ENCODE measurements around the gene ADCY3. TPM values are rescaled to one million over a fixed set of nuclear protein-coding genes. Genes with fewer than 3 reads are reported as not detected.
A peak's percentile ranks its signal among the peaks of the same experiment; 100 is the strongest.

The ADCY3 gene
- total and polyA plus RNA-seq, 2 donors from 2014 or later = 21.1 to 44.6 TPM

- DNase-seq (no peak), FAIRE-seq (no peak)
- Histone ChIP-seq H3K36me3 (ENCODE audit: control insufficient read depth in 2 of 3, insufficient read depth in 3 of 3, low read length in 3 of 3) (peaks cover 0 to 16% (median 2%) of the 10 kb centered on the region in 3 donors), H3K27me3 (ENCODE audit: control insufficient read depth, insufficient read depth, low read length) (no peaks in the 10 kb centered on the region), H3K9ac (ENCODE audit: low read length in 3 of 3) (no peak overlapping the region), H3K4me3 (ENCODE audit: low read length in 3 of 3) (no peak overlapping the region), H3K27ac (ENCODE audit: low read depth in 2 of 2, low read length in 2 of 2) (no peak overlapping the region), H3K4me1 (ENCODE audit: control insufficient read depth in 2 of 3, insufficient read depth in 2 of 3, low read depth in 1 of 3, low read length in 3 of 3) (no peaks in the 10 kb centered on the region), H3K9me3 (ENCODE audit: control insufficient read depth in 2 of 3, insufficient read depth in 1 of 3, low read length in 3 of 3) (no peaks in the 10 kb centered on the region)
- TF ChIP-seq, protein P1, sequence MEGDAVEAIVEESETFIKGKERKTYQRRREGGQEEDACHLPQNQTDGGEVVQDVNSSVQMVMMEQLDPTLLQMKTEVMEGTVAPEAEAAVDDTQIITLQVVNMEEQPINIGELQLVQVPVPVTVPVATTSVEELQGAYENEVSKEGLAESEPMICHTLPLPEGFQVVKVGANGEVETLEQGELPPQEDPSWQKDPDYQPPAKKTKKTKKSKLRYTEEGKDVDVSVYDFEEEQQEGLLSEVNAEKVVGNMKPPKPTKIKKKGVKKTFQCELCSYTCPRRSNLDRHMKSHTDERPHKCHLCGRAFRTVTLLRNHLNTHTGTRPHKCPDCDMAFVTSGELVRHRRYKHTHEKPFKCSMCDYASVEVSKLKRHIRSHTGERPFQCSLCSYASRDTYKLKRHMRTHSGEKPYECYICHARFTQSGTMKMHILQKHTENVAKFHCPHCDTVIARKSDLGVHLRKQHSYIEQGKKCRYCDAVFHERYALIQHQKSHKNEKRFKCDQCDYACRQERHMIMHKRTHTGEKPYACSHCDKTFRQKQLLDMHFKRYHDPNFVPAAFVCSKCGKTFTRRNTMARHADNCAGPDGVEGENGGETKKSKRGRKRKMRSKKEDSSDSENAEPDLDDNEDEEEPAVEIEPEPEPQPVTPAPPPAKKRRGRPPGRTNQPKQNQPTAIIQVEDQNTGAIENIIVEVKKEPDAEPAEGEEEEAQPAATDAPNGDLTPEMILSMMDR (IDR thresholded peaks at IDR 0.05; ENCODE audit: borderline replicate concordance, extremely low read depth, insufficient read depth) = no peak
- intact Hi-C loops (cut with DNase I) = no loop called here
Measured at GRCh38 chr2:24822049-24822706, 97.9 kb downstream of the ADCY3 start.

GRCh38 chr2:24821433-24821891 lies 98.6 kb downstream of the ADCY3 start:
- FAIRE-seq (no peak), DNase-seq (peak in 1 of 5 donors; percentile 51)
- peaks cover 0 to 21% (median 2%) of the 10 kb centered on the region in 3 donors for H3K36me3 ChIP-seq (ENCODE audit: control insufficient read depth in 2 of 3, insufficient read depth in 3 of 3, low read length in 3 of 3)
- TF ChIP-seq, protein P1 (IDR thresholded peaks at IDR 0.05; ENCODE audit: borderline replicate concordance, extremely low read depth, insufficient read depth) = no peak
- H3K27ac ChIP-seq (ENCODE audit: low read depth in 2 of 2, low read length in 2 of 2) = no peak overlapping the region
- no peak overlapping the region for H3K9ac ChIP-seq (ENCODE audit: low read length in 3 of 3)
- H3K4me3 ChIP-seq (ENCODE audit: low read length in 3 of 3) = no peak overlapping the region
- no peaks in the 10 kb centered on the region for H3K27me3 ChIP-seq (ENCODE audit: control insufficient read depth, insufficient read depth, low read length)
- H3K4me1 ChIP-seq (ENCODE audit: control insufficient read depth in 2 of 3, insufficient read depth in 2 of 3, low read depth in 1 of 3, low read length in 3 of 3) = no peaks in the 10 kb centered on the region
- intact Hi-C loops (cut with DNase I) = no loop called here
- no peaks in the 10 kb centered on the region for H3K9me3 ChIP-seq (ENCODE audit: control insufficient read depth in 2 of 3, insufficient read depth in 1 of 3, low read length in 3 of 3)

- DNase-seq (no peak), FAIRE-seq (no peak)
- Histone ChIP-seq H3K27ac (ENCODE audit: low read depth in 2 of 2, low read length in 2 of 2) (no peak overlapping the region), H3K4me3 (ENCODE audit: low read length in 3 of 3) (no peak overlapping the region), H3K4me1 (ENCODE audit: control insufficient read depth in 2 of 3, insufficient read depth in 2 of 3, low read depth in 1 of 3, low read length in 3 of 3) (no peaks in the 10 kb centered on the region), H3K27me3 (ENCODE audit: control insufficient read depth, insufficient read depth, low read length) (no peaks in the 10 kb centered on the region), H3K36me3 (ENCODE audit: control insufficient read depth in 2 of 3, insufficient read depth in 3 of 3, low read length in 3 of 3) (peaks cover 3 to 21% (median 5%) of the 10 kb centered on the region in 3 donors), H3K9me3 (ENCODE audit: control insufficient read depth in 2 of 3, insufficient read depth in 1 of 3, low read length in 3 of 3) (no peaks in the 10 kb centered on the region), H3K9ac (ENCODE audit: low read length in 3 of 3) (no peak overlapping the region)
- TF ChIP-seq, protein P1 (IDR thresholded peaks at IDR 0.05; ENCODE audit: borderline replicate concordance, extremely low read depth, insufficient read depth) = no peak
- intact Hi-C loops (cut with DNase I) = no loop called here
Measured at GRCh38 chr2:24820598-24821432, 99.2 kb downstream of the ADCY3 start.
